ENCODE results near the gene TMIE.

DNA sequence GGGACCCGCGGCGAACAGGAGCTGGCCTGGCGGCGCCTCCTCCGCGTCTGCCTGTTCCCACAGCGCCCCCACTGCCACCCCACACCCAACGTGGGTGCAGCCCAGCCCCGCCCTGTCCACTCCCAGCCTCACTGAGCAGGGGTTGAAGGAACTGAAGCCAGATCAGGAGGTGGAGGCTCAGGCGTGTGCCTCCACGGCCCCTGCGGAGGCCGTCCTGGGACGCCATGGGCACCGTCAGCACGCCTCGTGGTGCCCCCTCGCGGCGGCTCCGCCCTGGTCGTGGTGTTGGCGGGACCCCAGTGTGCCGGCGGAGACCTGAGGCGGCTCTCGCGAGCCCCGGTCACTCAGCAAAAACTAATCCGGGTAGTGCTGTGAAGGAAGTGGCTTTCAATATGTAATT lies 55.5 kb downstream of the TMIE start:
- TF ChIP-seq EP300 (IDR thresholded peaks at IDR 0.05) (no peak), POLR2A (IDR thresholded peaks at IDR 0.05) (no peak)
